Stimulated activated CD8-positive, alpha-beta memory T cell treated with anti-CD3 and anti-CD28 coated beads, Interleukin-12 subunit alpha, Interleukin-12 subunit beta, amount 100 ng/mL, for 24 hours (primary cell): ENCODE data around the gene INPP4A.

Experiments
- DNase-seq: peaks from one replicate; pipeline ENCODE4 v3.0.0-alpha.2; 2020; ENCODE audit errors: extremely low read depth

INPP4A gene

GRCh38 chr2:98436734-98437133 lies 7.9 kb upstream of the INPP4A start:
- DNase-seq: no peak

- DNase-seq: no peak
These were observed 6.2 kb upstream of the INPP4A start for GRCh38 chr2:98438190-98439133.

GRCh38 chr2:98441706-98442450 lies 2.8 kb upstream of the INPP4A start:
- no peak for DNase-seq

- no peak for DNase-seq
These were observed 2.2 kb upstream of the INPP4A start for GRCh38 chr2:98442488-98442887.

- DNase-seq: no peak
These were observed 572 bp downstream of the INPP4A start for GRCh38 chr2:98445177-98445682.

GRCh38 chr2:98445683-98446581 lies 1.3 kb downstream of the INPP4A start:
- DNase-seq: no peak

GRCh38 chr2:98446850-98447249 lies 2.2 kb downstream of the INPP4A start:
- DNase-seq: no peak

GRCh38 chr2:98448441-98449145 lies 3.9 kb downstream of the INPP4A start:
- DNase-seq: no peak

- DNase-seq: no peak
These were observed 7.9 kb downstream of the INPP4A start for GRCh38 chr2:98452396-98453027.

- DNase-seq: no peak
These were observed 8.4 kb downstream of the INPP4A start for GRCh38 chr2:98453083-98453482.

- DNase-seq: no peak
These were observed 8.9 kb downstream of the INPP4A start for GRCh38 chr2:98453531-98453930.

- DNase-seq: no peak
These were observed 9.4 kb downstream of the INPP4A start for GRCh38 chr2:98454073-98454472.

- DNase-seq: no peak
These were observed 10.0 kb downstream of the INPP4A start for GRCh38 chr2:98454500-98455235.

- DNase-seq: no peak
These were observed 10.9 kb downstream of the INPP4A start for GRCh38 chr2:98455494-98455976.

- no peak for DNase-seq
These were observed 12.5 kb downstream of the INPP4A start for GRCh38 chr2:98457045-98457696.

GRCh38 chr2:98458207-98458606 lies 13.5 kb downstream of the INPP4A start:
- no peak for DNase-seq

GRCh38 chr2:98458667-98459380 lies 14.2 kb downstream of the INPP4A start:
- no peak for DNase-seq

GRCh38 chr2:98459496-98460175 lies 15.0 kb downstream of the INPP4A start:
- DNase-seq: no peak
